Endothelial cell of umbilical vein (primary cell): ENCODE data around the gene PRRC2B.

Experiments
- CTCF ChIP-seq, 2 donors: IDR thresholded peaks; 1 replicate in 1 of 2; 2 replicates in 1 of 2; pipeline ENCODE4 v1.5.1; 2011; ENCODE audit warnings: low read length in 2 of 2, mild to moderate bottlenecking in 2 of 2, moderate library complexity in 2 of 2, control low read depth in 1 of 2, inconsistent platforms in 1 of 2, low read depth in 1 of 2; ENCODE audit not compliant: insufficient read depth in 1 of 2; ENCODE audit errors: extremely low read depth in 1 of 2
- EZH2 ChIP-seq: IDR thresholded peaks from 2 replicates; pipeline ENCODE4 v1.6.1; 2012; ENCODE audit warnings: borderline replicate concordance, low read depth, mild to moderate bottlenecking, moderate library complexity, low read length, inconsistent platforms; ENCODE audit not compliant: severe bottlenecking
- POLR2A ChIP-seq: IDR thresholded peaks from 2 replicates; pipeline ENCODE4 v1.6.1; 2012; ENCODE audit warnings: low read depth, mild to moderate bottlenecking, control low read depth, low read length
- POLR2AphosphoS5 ChIP-seq: IDR thresholded peaks from 2 replicates; pipeline ENCODE4 v1.6.1; 2012; ENCODE audit warnings: low read depth, mild to moderate bottlenecking, control low read depth, low read length, moderate library complexity; ENCODE audit not compliant: insufficient read depth

DNA sequence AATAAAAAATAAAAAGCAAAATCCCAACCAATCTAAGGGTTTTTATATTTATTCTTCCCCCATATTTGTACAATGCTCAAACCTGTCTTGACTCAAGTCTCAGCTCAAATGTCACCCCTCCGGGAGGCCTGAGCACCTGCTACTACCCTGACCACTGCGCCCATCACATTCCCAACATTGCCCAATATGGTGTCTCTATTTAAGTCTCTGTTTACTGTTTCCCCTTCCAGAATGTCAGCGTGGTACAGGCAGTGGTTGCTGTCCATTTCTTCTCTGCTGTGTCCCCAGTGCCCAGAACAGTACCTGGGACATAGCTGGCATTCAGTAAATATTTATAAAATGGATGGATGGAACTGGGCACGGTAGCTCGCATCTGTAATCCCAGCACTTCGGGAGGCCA, 47.3 kb upstream of the PRRC2B start:
- TF ChIP-seq CTCF (IDR thresholded peaks at IDR 0.05; ENCODE audit: extremely low read depth in 1 of 2, insufficient read depth in 1 of 2, low read depth in 1 of 2, low read length in 2 of 2) (no peak), POLR2AphosphoS5 (no peak), POLR2A (no peak), EZH2 (no peak)
